GM12892 (cell line): ENCODE data around the gene PLK3.

Experiments used
- POLR2AphosphoS5 ChIP-seq: IDR thresholded peaks from 2 replicates; pipeline ENCODE4 v1.6.1; 2011; ENCODE audit warnings: low read depth, low read length, control low read depth
- TAF1 ChIP-seq: IDR thresholded peaks from 2 replicates; pipeline ENCODE4 v1.6.1; 2011; ENCODE audit warnings: low read depth, mild to moderate bottlenecking, control low read depth, low read length, borderline replicate concordance

- no peak for TF ChIP-seq POLR2AphosphoS5
- no peak for TF ChIP-seq TAF1
Measured at GRCh38 chr1:44792736-44793502, 7.3 kb upstream of the PLK3 start.
